ENCODE results near the gene CD7. TPM values are rescaled to one million over a fixed set of nuclear protein-coding genes. Genes with fewer than 3 reads are reported as not detected.

The CD7 gene
- not detected in 2 replicates for total RNA-seq

DNA sequence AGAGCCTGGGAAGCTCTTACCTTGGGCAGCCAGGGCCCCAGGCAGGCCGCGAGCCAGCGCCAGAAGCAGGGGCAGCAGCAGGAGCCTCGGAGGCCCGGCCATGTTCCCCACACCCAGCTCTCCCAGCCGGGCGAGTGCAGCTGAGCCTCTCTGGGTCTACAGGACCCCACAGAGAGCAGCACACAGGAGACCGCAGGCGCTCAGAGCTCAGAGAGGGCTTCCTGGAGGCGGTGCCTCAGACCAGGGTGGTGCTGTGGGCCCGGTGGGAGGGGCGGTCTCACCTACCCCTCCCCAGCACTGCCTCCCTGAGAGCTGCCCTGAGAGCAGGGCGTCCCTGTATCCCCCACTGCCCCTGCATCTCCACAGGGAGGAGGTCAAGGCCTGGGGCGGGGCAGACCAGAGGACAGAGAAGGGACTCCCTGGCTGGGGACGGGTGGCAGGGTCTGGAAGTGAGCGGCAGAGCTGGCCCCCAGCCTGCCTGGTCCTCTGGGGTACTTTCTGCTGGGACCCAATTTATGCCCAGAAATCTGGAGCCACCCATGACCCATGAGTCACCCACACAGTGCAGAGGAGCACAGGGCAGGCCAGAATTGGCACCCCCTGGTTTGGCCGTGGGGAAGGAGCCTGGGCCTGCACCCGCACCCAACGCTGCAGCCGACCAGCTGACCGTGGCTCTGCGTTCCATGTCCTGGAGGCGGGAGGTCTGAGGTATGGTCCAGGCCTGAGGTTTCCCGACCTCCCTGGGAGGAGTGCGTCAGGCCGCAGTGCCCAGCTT lies at the start of gene CD7:
CD7 (minus strand) TSS at position 215 of the 775 bp plus-strand sequence; CDS start at position 102, 113 bp downstream.

DNA sequence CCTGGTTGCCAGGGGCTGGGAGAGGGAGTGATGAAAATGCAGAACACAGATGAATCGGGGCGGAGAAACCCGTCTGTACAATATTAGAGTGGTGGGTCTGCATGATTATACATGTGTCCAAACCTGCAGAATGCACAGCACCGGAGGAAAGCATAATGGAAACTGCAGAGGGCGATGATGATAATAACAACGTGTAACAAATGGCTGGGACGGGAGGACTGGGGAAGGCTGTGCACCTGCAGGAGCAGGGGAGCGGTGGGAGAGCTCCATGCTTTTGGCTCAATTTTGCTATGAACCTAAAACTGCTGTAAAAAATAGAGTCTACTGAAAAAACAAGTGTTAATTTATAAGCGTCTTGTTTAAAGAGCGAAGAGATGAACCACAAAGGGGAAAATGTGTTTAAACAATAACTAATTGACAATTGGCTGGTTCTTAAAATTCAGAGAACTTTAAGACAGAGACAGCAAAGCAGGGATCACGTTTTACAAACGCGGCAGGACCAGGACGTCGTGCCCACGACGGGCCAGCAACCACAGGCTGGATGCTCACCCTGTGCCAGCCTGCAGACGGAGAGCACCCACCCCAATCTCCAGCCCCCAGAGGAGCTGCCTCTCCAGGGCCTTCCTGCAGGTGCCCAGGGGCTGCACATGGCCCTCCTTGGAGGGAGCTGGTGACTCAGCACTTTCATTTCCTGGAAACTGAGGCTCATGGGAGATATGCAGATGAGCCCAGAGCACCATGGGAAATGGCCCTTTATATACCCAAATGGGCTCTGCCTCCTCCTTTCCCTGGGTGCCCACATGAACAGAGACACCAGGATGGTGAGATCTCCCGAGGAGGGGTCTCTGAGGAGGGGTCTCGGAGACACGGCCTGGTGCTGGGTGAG lies 41.3 kb upstream of the CD7 start, which contains the start of gene TEX19:
TEX19 (plus strand) TSS at position 783 of the 886 bp plus-strand sequence. CDS start 2,904 bp downstream, outside the sequence.

GRCh38 chr17:82333279-82334171 lies 16.1 kb upstream of the CD7 start, which contains the start of gene SECTM1:
Gene SECTM1 (minus strand): TSS chr17:82333766. CDS start chr17:82327240, 6,526 bp downstream.

DNA sequence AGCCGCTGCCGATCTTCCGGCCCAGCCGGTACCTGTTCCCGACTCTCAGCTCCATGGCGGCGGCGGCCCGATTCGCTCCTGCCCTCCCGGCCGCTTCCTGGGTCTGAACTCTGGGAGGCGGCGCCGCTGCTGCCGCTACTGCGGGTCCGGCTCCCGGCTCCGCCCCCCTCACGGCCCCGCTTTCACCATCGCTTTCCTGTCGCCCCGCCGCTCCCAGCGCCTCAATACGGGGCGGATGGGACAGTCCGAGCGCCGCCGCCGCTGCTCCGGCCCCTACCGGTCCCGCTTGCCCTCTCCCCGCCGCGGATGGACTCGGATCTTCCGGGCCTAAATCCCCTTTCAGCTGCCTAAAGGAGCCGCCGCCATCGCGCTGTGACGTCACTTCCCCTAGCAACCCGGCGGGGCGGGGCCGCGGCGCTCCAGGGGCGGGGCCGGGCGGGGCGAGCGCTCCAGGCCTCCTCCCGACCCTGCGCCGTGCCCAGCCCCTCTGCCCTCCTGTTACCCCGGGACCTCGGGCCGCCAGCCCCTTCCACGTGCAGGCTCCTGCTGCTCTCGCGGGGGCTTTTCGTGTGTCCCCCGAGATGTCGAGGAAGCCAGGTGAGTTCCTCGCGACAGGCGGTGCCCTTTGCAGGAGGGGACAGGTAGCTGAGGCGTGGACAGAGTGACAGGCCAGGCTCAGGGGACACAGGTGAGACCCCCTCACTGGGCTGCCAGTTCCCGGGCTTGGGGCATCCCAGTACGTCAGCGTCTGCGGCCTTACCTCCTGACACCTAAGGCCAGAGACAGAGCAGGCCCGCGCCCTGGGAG lies 43.9 kb downstream of the CD7 start, which contains the start of gene CSNK1D:
CSNK1D (minus strand) TSS at position 374 of the 807 bp plus-strand sequence; CDS start at position 55, 319 bp downstream.

Other genes with a start within 250 kb of the CD7 start
- gene FASN, start 219.4 kb downstream of the CD7 start, total RNA-seq: 96.9 and 142 TPM in 2 replicates
- gene CCDC57, start 104.8 kb downstream of the CD7 start, total RNA-seq: 10.6 and 13.9 TPM in 2 replicates
- 131 and 277 TPM in 2 replicates for gene SLC16A3, start 88.6 kb downstream of the CD7 start, total RNA-seq
- gene CSNK1D, start 43.9 kb downstream of the CD7 start, total RNA-seq: 32.6 and 44.1 TPM in 2 replicates
- gene SECTM1, start 16.2 kb upstream of the CD7 start, total RNA-seq: 8.1 and 20.5 TPM in 2 replicates
- not detected in 2 replicates for gene TEX19, start 41.6 kb upstream of the CD7 start, total RNA-seq
- gene UTS2R, start 54.2 kb upstream of the CD7 start, total RNA-seq: not detected in 2 replicates
- gene HEXD, start 100.7 kb upstream of the CD7 start, total RNA-seq: 8.2 and 10.0 TPM in 2 replicates
- 29.2 and 34.5 TPM in 2 replicates for gene OGFOD3, start 101.0 kb upstream of the CD7 start, total RNA-seq
- gene CYBC1, start 133.1 kb upstream of the CD7 start, total RNA-seq: 47.7 and 54.1 TPM in 2 replicates
- 49.9 and 59.3 TPM in 2 replicates for gene NARF, start 141.1 kb upstream of the CD7 start, total RNA-seq
- 44.1 and 52.1 TPM in 2 replicates for gene FOXK2, start 202.1 kb upstream of the CD7 start, total RNA-seq